H9 (cell line): Measurements from ENCODE around the gene ASIC1. TPM values are rescaled to one million over a fixed set of nuclear protein-coding genes. Genes with fewer than 3 reads are reported as not detected.
A peak's percentile ranks its signal among the peaks of the same experiment; 100 is the strongest.

Source experiments
- DNase-seq: peaks from one replicate; pipeline ENCODE4 v3.0.0-alpha.2; 2017
- H2AFZ ChIP-seq: one replicate; pipeline ENCODE4 v1.6.1; 2013; ENCODE audit warnings: mild to moderate bottlenecking, low read length, control low read depth, moderate library complexity
- H2AK5ac ChIP-seq: 2 replicates; pipeline ENCODE4 v1.6.1; 2013; ENCODE audit warnings: low read length, control low read depth, mixed read lengths; ENCODE audit not compliant: insufficient read length
- H2BK120ac ChIP-seq: one replicate; pipeline ENCODE4 v1.6.1; 2013; ENCODE audit warnings: low read depth, mild to moderate bottlenecking, low read length, control low read depth, inconsistent platforms; ENCODE audit not compliant: poor library complexity, severe bottlenecking
- H2BK12ac ChIP-seq: 2 replicates; pipeline ENCODE4 v1.6.1; 2013; ENCODE audit warnings: low read length, control low read depth, mixed read lengths, low read depth; ENCODE audit not compliant: insufficient read length
- H2BK15ac ChIP-seq: 2 replicates; pipeline ENCODE4 v1.6.1; 2013; ENCODE audit warnings: low read depth, low read length, control low read depth
- H2BK20ac ChIP-seq: one replicate; pipeline ENCODE4 v1.6.1; 2013; ENCODE audit warnings: low read depth, mild to moderate bottlenecking, low read length, control low read depth, inconsistent platforms; ENCODE audit not compliant: poor library complexity, severe bottlenecking
- H2BK5ac ChIP-seq: 2 replicates; pipeline ENCODE4 v1.6.1; 2013; ENCODE audit warnings: low read length, control low read depth, mixed read lengths; ENCODE audit not compliant: insufficient read length
- H3K14ac ChIP-seq: 2 replicates; pipeline ENCODE4 v1.6.1; 2013; ENCODE audit warnings: low read length, control low read depth; ENCODE audit not compliant: insufficient read depth
- H3K18ac ChIP-seq: 2 replicates; pipeline ENCODE4 v1.6.1; 2013; ENCODE audit warnings: low read depth, mild to moderate bottlenecking, mixed read lengths, low read length, control low read depth; ENCODE audit not compliant: insufficient read length
- H3K23ac ChIP-seq: 2 replicates; pipeline ENCODE4 v1.6.1; 2013; ENCODE audit warnings: low read length, control low read depth, mixed read lengths, low read depth; ENCODE audit not compliant: insufficient read length
- H3K23me2 ChIP-seq: 2 replicates; pipeline ENCODE4 v1.6.1; 2013; ENCODE audit warnings: low read depth, mild to moderate bottlenecking, mixed read lengths, low read length, control low read depth; ENCODE audit not compliant: insufficient read length, poor library complexity, severe bottlenecking
- H3K27ac ChIP-seq: 2 replicates; pipeline ENCODE4 v1.5.1; 2013; ENCODE audit warnings: low read length, control low read depth, mixed read lengths, low read depth; ENCODE audit not compliant: insufficient read length
- H3K27me3 ChIP-seq: 2 replicates; pipeline ENCODE4 v1.6.1; 2013; ENCODE audit warnings: low read length, control low read depth, inconsistent platforms; ENCODE audit not compliant: insufficient read depth
- H3K4ac ChIP-seq: 2 replicates; pipeline ENCODE4 v1.6.1; 2013; ENCODE audit warnings: low read depth, mild to moderate bottlenecking, control low read depth, inconsistent platforms, low read length, moderate library complexity
- H3K4me1 ChIP-seq: 2 replicates; pipeline ENCODE4 v1.6.1; 2013; ENCODE audit warnings: low read length, control low read depth, inconsistent platforms; ENCODE audit not compliant: insufficient read depth
- H3K4me2 ChIP-seq: 2 replicates; pipeline ENCODE4 v1.6.1; 2013; ENCODE audit warnings: low read length, control low read depth, mixed read lengths; ENCODE audit not compliant: insufficient read length, insufficient read depth
- H3K56ac ChIP-seq: 2 replicates; pipeline ENCODE4 v1.6.1; 2013; ENCODE audit warnings: low read depth, mild to moderate bottlenecking, mixed read lengths, low read length, control low read depth; ENCODE audit not compliant: insufficient read length
- H3K79me1 ChIP-seq: 2 replicates; pipeline ENCODE4 v1.6.1; 2013; ENCODE audit warnings: low read depth, mild to moderate bottlenecking, moderate library complexity, low read length, control low read depth, inconsistent platforms; ENCODE audit not compliant: insufficient read depth, poor library complexity, severe bottlenecking
- H3K79me2 ChIP-seq: 2 replicates; pipeline ENCODE4 v1.6.1; 2013; ENCODE audit warnings: low read length, control low read depth, inconsistent platforms; ENCODE audit not compliant: insufficient read depth
- H3K9ac ChIP-seq: 2 replicates; pipeline ENCODE4 v1.6.1; 2013; ENCODE audit warnings: low read length, control low read depth, mixed read lengths; ENCODE audit not compliant: insufficient read length; ENCODE audit errors: extremely low read depth
- H3K9me3 ChIP-seq: one replicate; pipeline ENCODE4 v1.6.1; 2013; ENCODE audit warnings: low read depth, low read length, inconsistent platforms; ENCODE audit not compliant: control insufficient read depth
- H3T11ph ChIP-seq: one replicate; pipeline ENCODE4 v1.6.1; 2013; ENCODE audit warnings: mild to moderate bottlenecking, low read length, control low read depth, inconsistent platforms
- H4K20me1 ChIP-seq: one replicate; pipeline ENCODE4 v1.6.1; 2013; ENCODE audit not compliant: control insufficient read depth, insufficient read length, insufficient read depth
- H4K5ac ChIP-seq: 2 replicates; pipeline ENCODE4 v1.6.1; 2013; ENCODE audit warnings: low read depth, mild to moderate bottlenecking, mixed read lengths, low read length, control low read depth; ENCODE audit not compliant: insufficient read length
- H4K8ac ChIP-seq: replicated peaks from 2 replicates; pipeline ENCODE4 v1.6.1; 2013; ENCODE audit warnings: low read length, control low read depth, mixed read lengths, low read depth; ENCODE audit not compliant: insufficient read length
- H4K91ac ChIP-seq: 2 replicates; pipeline ENCODE4 v1.6.1; 2013; ENCODE audit warnings: low read depth, mild to moderate bottlenecking, moderate library complexity, mixed read lengths, low read length, control low read depth; ENCODE audit not compliant: insufficient read length
- H3K27ac Mint-ChIP-seq, 3 experiments: 2 replicates in 2 of 3; 3 replicates in 1 of 3; pipeline ENCODE4 v1.8.0; 2020 to 2021; ENCODE audit warnings: mixed read lengths in 3 of 3, mild to moderate bottlenecking in 1 of 3, moderate library complexity in 1 of 3
- H3K27me3 Mint-ChIP-seq: 2 replicates; pipeline ENCODE4 v1.8.0; 2021; ENCODE audit warnings: low read depth, mild to moderate bottlenecking, moderate library complexity, mixed read lengths
- H3K36me3 Mint-ChIP-seq, 3 experiments: 2 replicates in 2 of 3; 3 replicates in 1 of 3; pipeline ENCODE4 v1.8.0; 2020 to 2021; ENCODE audit warnings: low read depth in 3 of 3, mixed read lengths in 3 of 3; ENCODE audit not compliant: insufficient read depth in 1 of 3
- H3K4me1 Mint-ChIP-seq, 2 experiments: 2 replicates each; pipeline ENCODE4 v1.8.0; 2020; ENCODE audit warnings: mixed read lengths in 2 of 2
- H3K4me3 Mint-ChIP-seq, 2 experiments: 2 replicates in 1 of 2; 3 replicates in 1 of 2; pipeline ENCODE4 v1.8.0; 2020 to 2021; ENCODE audit warnings: mild to moderate bottlenecking in 2 of 2, mixed read lengths in 2 of 2, moderate library complexity in 1 of 2
- H3K9me3 Mint-ChIP-seq, 2 experiments: 2 replicates in 1 of 2; 3 replicates in 1 of 2; pipeline ENCODE4 v1.8.0; 2020; ENCODE audit warnings: mild to moderate bottlenecking in 2 of 2, mixed read lengths in 2 of 2, moderate library complexity in 1 of 2
- WGBS: extraction: QIAGEN DNeasy Blood & Tissue Kit; methylation state at CpG from one replicate; pipeline ENCODE4 v1.1.7; 2013; ENCODE audit warnings: missing lambda C conversion rate, low lambda C conversion rate, mixed read lengths; ENCODE audit not compliant: insufficient read length; ENCODE audit errors: extremely low coverage; 5-methylcytosine and 5-hydroxymethylcytosine counted together
- long read RNA-seq: library from polyadenylated mRNA; unstranded; transcript quantifications from one replicate; pipeline ENCODE4 v2.0.0, GENCODE V29; 2020
- total RNA-seq: library from RNA; stranded (reverse); gene quantifications from 2 replicates; pipeline ENCODE4 v1.2.1, GENCODE V29; 2021
- TF ChIP-seq, protein P1 (sequence below): fragments of 200-600 bp; sonication (generic); conservative IDR thresholded peaks from 3 replicates; pipeline ENCODE4 v1.8.0; 2021; ENCODE audit warnings: antibody characterized with exemption, mild to moderate bottlenecking

The ASIC1 gene
- 3.9 and 4.0 TPM in 2 replicates for total RNA-seq
- long read RNA-seq: 0 reads

DNA sequence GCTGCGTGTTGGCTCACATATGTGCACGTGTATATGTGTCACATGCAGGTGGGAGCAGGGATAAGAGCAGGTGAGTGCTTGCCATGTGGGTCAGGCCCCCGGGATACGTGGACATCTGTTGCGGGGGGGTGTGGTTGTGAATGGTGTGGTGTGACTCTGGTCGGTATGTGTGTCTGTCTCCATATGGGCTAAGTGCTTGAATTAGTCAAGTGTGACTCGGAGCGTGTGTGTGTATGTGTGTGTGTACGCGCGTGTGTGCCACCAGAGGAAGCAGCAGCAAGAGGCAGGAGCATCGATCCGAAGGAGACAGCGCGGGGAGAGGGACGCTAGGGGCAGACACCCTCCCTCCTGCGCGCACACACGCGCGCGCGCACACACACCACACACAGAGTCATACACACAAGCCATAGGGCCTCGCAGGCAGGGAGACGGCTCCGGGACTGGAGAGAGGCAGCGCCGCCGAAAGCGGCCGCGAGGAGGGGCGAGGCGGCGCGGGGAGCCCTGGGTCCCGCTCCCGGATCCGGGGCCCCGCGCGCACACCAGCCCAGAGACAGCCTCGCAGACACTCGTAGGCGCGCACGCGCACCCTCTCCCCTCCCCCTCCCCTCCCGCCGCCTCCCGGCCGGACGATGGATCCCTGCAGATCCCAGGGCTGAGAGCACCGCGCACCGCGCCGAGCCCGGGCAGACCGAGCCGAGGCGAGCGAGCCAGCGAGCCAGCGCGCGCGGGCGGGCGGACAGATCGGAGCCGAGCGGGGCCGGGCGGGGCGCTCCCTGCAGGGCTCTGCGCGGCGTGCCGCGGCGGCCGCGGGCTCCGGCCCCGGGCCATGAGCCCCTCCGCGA is at the start of gene ASIC1:
Gene ASIC1 (plus strand): TSS at position 597 of the 842 bp plus-strand sequence. CDS start 1,171 bp downstream, outside the sequence.
- Histone ChIP-seq H3K79me1 (no peaks in the 10 kb centered on the region), H3K4ac (no peak within 1 kb of the TSS), H3K14ac (no peak within 1 kb of the TSS), H2BK5ac (no peak within 1 kb of the TSS), H3K4me2 (peak within 1 kb of the TSS; percentile 67), H2AFZ (no peak within 1 kb of the TSS), H3K9me3 (no peaks in the 10 kb centered on the region), H2BK20ac (no peak within 1 kb of the TSS), H3K4me1 (no peaks in the 10 kb centered on the region), H2BK15ac (no peak within 1 kb of the TSS), H3K79me2 (no peaks in the 10 kb centered on the region), H4K91ac (no peak within 1 kb of the TSS), H2BK12ac (no peak within 1 kb of the TSS), H2AK5ac (no peak within 1 kb of the TSS), H3K27ac (no peak within 1 kb of the TSS), H3K23ac (no peak within 1 kb of the TSS), H3K23me2 (peaks cover 3% of the 10 kb centered on the region), H3K9ac (no peak within 1 kb of the TSS), H3K56ac (no peak within 1 kb of the TSS), H4K20me1 (no peaks in the 10 kb centered on the region), H3T11ph (no peak within 1 kb of the TSS), H3K18ac (no peak within 1 kb of the TSS), H2BK120ac (no peak within 1 kb of the TSS), H4K8ac (no peak within 1 kb of the TSS), H3K27me3 (peaks cover 51% of the 10 kb centered on the region), H4K5ac (no peak within 1 kb of the TSS)
- WGBS: no CpG with 5 or more reads among the region's 88 CpGs
- H3K4me1 Mint-ChIP-seq: peaks cover 16 to 18% of the 10 kb centered on the region in 2 experiments
- H3K27me3 Mint-ChIP-seq: peaks cover 95% of the 10 kb centered on the region
- H3K36me3 Mint-ChIP-seq: no peaks in the 10 kb centered on the region; a peak in 1 of 7 replicates
- peaks cover 0 to 2% of the 10 kb centered on the region in 2 experiments; a peak in 1 of 5 replicates for H3K9me3 Mint-ChIP-seq
- TF ChIP-seq, protein P1, sequence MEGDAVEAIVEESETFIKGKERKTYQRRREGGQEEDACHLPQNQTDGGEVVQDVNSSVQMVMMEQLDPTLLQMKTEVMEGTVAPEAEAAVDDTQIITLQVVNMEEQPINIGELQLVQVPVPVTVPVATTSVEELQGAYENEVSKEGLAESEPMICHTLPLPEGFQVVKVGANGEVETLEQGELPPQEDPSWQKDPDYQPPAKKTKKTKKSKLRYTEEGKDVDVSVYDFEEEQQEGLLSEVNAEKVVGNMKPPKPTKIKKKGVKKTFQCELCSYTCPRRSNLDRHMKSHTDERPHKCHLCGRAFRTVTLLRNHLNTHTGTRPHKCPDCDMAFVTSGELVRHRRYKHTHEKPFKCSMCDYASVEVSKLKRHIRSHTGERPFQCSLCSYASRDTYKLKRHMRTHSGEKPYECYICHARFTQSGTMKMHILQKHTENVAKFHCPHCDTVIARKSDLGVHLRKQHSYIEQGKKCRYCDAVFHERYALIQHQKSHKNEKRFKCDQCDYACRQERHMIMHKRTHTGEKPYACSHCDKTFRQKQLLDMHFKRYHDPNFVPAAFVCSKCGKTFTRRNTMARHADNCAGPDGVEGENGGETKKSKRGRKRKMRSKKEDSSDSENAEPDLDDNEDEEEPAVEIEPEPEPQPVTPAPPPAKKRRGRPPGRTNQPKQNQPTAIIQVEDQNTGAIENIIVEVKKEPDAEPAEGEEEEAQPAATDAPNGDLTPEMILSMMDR: peak; percentile 25; the same call in 1 of the 3 replicates
- peak; percentile 77 for DNase-seq
- peak within 1 kb of the TSS; percentile 77 to 87 for H3K4me3 Mint-ChIP-seq
- no peak within 1 kb of the TSS for H3K27ac Mint-ChIP-seq
